HT-29 (cell line): ENCODE data around the gene TMEM92. TPM values are rescaled to one million over a fixed set of nuclear protein-coding genes. Genes with fewer than 3 reads are reported as not detected.
"Not testable (repeated sequence)": the region's sequence is repeated elsewhere in the genome, so short reads cannot be mapped to it uniquely, and the experiment has no call there.

Source experiments
- DNase-seq: peaks from one replicate; pipeline ENCODE4 v3.0.0-alpha.2; 2015; ENCODE audit warnings: low spot score
- total RNA-seq: library from RNA; depleted of rRNA; stranded (reverse); fragments of >200 nt; shearing (Covaris generic); gene quantifications from 2 replicates; pipeline ENCODE4 v1.2.3, GENCODE V29; 2014

TMEM92 gene
- total RNA-seq, 1 experiment from 2014 or later: 17.8 TPM

DNA sequence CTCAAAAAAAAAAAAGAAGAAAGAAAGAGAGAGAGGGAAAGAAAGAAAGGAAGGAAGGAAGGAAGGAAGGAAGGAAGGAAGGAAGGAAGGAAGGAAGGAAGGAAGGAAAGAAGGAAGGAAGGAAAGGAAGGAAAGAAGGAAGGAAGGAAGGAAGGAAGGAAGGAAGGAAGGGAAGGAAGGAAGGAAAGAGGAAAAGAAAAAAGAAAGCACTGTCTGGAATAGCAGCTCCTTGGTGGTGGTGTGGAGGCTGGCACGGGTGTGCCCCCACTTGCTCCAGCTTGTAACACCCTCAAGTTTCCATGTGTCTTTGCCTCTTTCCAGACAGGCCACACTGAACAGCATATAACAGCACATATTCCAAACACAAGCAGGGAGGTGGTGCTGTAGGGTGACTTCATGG lies 26.6 kb downstream of the TMEM92 start:
- not testable (repeated sequence) for DNase-seq

DNA sequence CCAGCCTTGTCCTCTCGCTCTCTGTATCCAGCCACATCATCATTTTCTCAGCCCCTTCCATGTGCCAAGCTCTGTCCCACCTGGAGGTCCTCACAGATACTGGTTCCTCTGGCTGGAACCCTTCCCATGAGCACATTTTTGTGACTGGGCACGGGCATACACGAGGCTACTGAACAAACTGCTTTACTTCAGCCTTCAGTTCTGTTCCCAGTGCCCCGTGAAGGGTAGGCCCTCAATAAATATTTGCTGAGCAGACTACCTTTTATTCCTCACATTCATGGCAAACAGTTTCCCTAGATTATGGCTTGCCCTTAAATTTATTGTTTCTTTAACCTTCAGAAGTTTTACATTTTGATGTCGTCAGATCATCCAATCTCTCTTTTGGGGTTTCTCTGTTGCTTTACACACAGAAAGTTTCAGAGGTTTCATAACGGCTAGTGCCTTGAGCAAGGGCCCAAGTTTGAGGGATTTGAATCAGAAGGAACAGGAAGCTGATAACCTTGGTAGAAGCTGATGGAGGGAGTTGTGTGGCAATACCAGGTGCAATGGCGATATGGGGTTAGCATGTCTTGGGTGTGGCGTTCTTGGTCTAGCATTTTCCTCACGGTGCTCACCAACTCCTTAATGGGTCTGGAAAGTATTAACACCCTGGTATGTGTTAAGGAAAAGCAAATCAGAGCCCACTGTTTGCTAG lies 27.8 kb downstream of the TMEM92 start:
- DNase-seq: no peak

DNA sequence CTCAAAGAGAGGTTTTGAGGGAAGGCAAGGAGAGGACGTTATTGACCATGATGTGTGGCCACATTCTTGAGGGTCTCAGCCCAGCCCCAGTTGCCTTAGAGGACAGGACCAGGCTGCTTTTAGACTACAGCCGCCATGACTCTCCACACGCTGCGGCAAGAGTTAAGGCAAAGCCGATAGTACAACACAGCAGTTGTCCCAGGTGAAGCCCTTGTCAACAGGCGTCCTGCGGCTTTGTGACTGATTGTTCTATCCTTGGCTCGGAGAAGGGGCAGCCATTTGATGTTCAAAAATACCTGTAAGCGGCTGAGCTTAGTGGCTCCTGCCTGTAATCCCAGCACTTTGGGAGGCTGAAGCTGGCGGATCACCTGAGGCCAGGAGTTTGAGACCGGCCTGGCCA lies 28.8 kb downstream of the TMEM92 start:
- no peak for DNase-seq

DNA sequence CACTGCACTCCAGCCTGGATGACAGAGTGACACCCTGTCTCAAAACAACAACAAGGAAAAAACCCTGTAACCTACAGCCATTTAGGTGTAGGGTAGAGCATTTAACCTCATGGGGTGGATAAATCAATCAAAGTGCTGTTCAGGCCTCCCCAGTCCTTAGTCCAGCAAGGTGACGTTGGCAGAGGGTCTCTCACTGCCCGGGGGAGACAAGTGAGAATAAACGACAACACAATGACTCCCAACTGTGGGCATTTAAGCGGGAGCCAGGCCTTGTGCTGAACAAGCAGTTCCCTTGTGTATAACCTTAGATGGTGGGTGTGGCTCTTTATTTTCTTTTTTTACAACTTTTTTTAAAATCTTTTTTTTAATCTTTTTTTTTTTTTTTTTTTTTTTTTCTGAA lies 29.3 kb downstream of the TMEM92 start:
- no peak for DNase-seq

DNA sequence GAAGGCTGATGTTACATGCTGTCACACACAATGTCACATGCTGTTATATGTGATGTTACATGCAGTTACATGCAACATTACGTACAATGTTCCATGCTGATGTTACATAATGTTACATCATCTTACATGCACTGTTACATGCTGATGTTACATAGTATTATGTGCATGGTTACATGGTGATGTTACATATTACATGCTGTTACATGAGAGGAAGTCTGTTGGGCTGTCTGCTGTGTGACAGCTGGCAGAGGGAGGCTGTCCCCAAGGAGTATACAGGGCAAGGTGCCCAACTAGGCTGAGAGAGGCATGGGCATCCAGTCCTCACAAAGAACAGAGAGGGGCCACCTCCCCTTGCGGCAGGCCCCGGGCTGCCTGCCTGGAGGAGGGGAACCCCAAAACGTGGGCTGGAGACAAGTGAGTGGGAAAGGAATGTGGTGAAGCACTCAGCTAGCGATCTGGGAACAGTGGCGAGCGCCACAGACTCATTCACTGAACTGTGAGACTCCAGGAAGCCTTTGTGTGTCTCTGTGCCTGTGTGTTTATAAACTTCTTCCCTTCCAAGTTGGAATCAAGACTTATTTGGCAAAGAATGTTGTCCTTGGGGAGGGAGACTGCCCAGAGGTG lies 30.6 kb downstream of the TMEM92 start:
- DNase-seq: no peak

DNA sequence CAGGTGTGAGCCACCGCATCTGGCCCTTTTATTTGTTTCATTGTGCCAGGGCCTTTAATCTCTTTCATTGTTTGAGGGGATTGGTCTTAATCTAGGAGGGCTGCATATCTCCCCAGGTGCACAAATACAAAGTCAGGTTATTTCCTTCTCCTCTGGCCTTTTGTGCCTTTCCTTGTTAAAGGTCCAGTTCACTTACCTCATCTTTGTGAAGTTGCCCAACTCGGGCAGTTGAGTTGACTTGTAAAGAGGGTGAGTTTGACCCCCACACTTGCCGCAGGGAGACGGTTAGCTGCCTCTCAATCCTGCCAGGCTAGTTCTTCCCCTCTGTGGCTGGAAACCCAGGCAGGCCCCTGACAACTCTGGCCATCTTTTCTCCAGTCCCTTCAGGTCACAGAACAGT lies 33.4 kb downstream of the TMEM92 start:
- DNase-seq: no peak

DNA sequence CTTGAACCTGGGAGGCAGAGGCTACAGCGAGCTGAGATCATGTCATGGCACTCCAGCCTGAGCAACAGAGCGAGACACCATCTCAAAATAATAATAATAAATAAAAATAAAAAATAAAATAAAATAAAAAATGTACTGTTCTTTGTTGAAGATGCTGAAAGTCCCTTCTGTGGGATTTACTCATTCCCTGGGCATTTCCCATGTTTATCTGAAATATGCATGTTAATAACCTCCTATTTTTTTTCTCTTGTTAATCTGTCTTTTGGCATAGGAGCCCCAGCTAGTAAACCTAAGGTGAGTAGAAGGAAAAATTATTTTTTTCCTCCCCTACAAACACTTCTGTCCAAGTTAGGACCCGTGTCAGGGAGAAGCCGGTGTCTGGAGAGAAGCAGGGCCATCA lies 34.4 kb downstream of the TMEM92 start:
- DNase-seq: no peak

DNA sequence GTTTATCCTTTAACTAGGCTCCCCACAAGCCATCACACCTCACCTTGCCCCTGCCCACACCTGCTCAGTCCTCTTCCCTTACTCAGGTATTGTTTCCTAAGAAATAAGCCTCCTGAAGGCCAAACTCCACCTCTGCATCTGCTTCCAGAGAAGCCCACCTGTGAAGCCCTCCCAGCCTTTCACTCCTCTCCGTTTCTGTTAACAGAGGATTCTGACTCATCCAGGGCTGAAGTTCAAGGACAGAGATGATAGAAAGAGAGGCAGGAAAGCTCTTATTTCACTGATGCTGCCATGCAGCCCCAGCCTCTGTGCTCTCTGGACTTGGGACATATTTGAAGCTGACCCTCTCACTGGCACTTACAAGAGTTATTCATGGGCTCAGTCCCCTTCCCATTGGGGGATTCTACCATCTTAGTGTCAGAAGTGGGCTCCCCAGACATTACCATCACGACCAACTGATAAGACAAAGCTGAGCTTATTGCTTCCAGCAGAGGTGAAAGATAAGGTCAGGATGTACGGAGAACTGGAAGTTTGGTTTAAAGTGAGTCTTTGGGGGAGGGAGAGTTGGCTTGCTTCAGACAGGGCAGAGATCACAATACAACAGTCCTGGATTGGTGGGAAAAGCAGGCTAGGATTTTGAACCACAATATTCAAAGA lies 36.3 kb downstream of the TMEM92 start:
- DNase-seq: no peak

DNA sequence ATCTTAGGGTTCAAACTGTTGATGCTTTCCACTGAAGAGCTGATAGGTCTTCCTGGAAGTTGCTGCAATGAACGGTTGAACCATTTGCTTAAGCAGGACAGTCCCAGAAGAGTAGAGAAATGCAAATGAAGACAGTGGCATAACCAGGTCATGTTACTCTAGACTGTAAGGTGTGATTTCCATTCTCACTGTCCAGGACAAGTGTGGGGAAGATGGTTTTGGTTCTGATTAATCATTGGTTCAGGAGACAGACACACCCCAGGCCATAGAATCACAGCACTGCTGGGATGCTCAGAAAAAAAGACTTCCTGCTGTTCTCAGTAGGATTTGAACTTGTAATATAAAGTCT lies 36.8 kb downstream of the TMEM92 start:
- no peak for DNase-seq

DNA sequence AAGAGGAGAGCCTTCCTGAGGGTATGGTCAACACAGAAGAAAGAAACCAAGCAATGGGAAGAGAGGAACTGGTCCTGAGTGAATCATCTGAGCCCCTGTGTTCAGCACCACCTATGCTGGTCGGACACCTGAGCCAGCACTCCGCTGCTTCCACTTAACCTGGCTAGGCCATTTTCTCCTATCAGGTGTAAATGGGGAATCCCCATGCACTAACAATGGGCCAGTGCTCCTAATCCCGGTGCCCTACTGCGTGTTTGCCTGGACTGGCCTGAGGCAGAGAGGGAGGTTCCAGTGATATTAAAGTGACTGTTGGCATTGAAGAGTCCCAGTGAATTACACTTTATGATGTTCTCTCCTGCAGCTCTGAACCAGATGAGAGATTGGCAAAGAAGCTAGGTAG lies 37.2 kb downstream of the TMEM92 start:
- no peak for DNase-seq

DNA sequence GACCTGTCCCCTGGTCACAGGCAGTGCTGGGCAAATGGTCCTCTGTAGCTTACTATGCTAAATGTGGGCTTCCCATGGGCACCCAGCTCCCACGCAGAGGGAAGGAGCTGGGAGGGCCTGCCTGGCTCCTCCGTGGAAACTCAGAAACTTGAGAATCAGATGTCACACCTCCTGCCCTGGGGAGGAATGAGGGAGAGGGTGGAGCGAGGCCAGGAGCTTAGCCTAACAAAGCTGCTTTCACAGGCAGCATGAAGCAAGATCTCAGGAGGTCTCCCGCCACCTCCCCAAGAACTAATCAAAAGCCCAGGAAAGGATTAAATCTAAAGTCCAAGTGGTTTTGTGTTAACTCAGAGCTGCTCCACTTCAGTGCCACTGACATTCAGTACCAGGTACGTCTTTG lies 38.0 kb downstream of the TMEM92 start:
- DNase-seq: no peak

DNA sequence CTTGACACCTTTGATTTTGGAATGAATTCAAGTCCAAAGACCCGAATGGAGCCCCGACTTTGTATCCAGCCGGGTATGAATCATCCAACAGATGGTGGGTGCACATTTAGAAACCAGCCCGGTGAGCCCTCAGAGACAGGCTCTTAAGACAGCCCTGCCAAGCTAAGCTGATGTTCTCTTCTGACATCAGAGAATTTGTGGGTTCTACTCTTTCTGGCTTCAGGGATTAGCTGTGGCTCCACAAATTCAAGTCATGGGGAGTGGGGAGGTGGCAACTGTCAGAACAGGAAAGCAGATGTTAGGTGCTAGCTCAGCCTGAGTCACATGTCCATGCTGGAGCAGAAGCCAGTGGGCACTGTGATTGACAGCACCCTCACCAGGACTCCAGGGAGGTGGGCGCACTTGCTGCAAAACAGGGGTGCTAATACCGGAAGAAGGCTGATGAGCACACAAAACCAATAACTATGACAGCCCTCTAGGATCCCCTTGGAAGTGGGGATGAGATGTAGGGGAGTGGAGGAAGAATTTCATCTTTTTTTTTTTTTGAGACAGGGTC lies 40.3 kb downstream of the TMEM92 start:
- no peak for DNase-seq

DNA sequence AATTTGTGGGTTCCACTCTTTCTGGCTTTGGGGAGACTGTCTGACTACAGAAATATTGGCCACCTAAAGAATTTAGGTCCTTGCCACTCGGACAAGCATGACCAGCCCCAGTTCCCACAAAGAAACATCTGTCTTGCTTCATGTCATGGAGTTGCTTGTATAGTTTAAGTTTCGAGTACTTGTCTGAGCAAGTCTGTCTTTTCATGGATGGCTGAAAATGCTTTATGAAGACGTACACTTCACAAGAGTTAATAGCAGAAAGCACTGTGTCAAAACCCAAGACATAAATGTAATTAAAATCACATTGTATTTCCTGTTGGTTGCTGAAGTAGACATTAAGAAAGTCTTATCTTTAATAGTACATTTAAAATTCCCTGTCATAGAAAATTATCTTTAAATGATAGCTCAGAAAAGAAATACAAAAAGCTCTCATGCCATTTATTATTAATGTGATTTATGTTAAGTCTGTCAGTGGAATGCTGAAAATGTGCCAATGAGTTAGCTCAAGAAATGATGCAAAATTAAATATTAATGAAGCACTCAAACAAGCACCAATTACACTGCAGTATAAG lies 41.8 kb downstream of the TMEM92 start:
- DNase-seq: no peak

DNA sequence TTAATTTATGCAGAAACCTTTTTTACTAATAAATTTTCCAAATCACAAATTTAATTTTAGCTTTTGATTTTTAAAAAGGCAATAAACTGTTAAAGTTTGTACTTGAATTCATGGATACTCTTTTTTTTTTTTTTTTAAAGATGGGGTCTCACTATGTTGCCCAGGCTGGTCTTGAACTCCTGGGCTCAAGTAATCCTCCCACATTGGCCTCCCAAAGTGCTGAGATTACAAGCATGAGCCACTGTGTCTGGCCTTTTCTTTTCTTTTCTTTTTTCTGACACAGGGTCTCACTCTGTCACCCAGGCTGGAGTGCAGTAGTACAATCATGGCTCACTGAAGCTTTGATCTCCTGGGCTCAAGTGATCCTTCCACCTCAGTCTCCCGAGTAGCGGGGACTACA lies 42.4 kb downstream of the TMEM92 start:
- DNase-seq: not testable (repeated sequence)

DNA sequence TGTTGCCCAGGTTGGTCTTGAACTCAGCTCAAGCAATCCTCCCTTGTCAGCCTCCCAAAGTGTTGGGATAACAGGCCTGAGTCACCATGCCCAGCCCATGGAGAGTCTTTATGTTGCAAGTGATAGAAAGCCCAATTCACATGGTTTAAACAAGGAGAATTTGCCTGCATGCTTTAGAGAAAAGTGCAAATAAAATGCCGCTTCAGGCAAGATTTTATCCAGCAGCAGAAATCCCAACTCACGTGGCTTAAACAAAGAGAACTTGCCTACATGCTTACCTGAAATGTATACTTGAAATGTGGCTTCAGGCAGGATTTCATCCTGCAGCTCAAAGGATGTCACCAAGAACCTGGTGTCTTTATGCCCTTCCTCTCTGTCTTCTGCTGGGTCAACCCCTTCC lies 42.9 kb downstream of the TMEM92 start:
- DNase-seq: no peak

DNA sequence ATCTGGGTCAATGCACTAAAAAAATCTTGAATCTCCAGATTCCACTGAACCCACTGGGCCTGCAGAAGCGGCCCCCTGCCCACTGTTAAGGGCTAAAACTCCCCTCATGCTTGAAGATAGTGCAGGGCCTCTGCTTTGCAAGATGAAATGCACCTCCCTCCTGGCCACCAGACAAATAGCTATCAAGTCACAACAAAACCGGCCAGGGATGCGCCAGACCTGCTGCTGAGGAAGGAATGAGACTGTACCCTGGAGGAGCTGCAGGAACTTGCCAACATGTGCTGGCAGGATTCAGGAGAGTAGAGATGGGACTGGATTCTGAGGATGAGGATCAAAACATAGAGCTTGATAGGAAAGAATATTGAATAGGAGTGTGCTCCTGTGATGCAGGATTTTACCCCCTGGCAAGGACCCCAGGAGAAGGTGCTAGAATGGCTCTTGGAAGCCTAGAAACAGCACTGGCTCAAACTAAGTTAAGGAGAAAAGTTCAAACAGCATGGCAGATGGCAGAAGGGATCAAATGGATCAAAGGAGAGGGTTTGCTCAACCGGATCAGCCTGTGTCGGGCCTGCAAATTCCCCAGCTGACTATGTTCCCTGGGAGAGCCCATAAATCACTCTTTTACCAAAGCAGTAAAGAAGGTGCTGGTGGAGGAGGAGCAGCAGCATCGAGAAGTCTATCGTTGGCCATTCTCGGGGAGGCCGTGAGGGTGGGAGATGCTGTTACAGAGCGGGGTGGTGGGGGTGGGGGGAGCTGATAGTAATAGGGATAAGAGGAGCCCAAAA lies 44.4 kb downstream of the TMEM92 start:
- no peak for DNase-seq

DNA sequence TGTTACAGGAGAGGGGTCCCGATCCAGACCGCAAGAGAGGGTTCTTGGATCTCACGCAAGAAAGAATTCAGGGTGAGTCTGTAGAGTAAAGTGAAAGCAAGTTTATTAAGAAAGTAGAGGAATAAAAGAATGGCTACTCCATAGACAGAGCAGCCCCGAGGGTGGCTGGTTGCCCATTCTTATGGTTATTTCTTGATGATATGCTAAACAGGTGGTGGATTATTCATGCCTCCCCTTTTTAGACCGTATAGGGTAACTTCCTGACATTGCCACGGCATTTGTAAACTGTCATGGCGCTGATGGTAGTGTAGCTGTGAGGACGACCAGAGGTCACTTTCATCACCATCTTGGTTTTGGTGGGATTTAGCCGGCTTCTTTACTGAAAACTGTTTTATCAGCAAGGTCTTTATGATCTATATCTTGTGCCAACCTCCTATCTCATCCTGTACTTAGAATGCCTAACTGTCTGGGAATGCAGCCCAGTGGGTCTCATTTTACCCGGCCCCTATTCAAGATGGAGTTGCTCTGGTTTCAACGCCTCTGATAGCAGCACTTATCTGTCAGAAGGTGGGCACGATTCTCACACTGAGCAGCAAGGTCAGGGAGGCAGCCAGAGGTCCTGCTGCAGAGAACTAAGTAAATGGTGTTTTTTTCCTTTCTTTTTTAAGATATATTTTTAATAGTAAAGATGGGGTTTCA lies 45.2 kb downstream of the TMEM92 start:
- no peak for DNase-seq

DNA sequence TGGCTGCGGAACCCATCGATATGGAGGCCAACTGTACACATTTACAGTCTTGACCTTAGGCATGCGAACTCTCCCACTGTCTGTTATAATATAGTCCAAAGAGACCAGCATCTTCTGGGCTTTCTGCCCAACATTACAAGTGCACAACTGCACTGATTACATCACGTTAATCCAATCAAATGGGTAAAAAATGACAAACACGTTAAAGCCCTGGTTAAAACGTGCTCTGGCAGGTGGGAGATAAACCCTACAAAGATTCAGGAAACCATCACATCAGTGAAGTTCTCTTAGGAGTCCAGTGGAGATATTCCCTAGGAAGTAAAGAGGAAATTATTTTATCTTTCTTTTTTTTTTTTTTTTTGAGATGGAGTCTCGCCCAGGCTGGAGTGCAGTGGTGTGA lies 48.0 kb downstream of the TMEM92 start:
- no peak for DNase-seq

DNA sequence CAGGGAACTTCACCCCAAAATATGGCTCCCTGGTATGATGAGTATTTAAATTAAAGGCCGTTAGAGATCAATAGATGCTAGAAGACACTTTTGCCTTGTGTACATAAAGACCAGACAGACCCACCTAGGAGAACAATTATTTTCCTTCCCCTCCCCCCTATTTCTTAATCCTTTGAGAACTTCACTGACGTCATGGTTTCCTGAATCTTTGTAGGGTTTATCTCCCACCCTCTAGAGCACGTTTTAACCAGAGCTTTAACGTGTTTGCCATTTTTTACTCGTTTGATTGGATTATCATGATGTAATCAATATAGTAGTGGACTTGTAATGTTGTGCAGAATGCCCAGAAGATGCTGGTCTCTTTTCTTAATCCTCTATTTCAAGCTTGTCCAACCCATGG lies 48.8 kb downstream of the TMEM92 start:
- DNase-seq: no peak

DNA sequence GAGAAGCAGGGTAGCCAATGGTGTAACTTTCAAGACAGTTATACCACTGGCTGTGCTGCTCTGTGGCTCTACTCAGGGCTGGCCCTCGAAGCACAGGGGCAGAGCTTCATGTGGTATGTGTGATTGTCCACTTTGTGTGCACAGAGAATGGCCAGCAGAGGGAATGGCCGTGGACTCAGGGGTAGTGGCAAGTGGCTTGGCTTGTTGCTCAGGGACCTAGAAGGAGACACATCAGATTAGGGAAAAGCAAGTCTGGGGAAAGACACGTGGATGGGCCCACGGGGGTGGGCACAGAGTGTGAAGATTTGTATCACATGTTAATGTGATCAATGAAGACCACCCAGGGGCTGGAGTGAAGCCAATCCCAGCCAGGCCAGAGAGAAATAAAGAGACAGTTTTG lies 51.6 kb downstream of the TMEM92 start:
- no peak for DNase-seq

DNA sequence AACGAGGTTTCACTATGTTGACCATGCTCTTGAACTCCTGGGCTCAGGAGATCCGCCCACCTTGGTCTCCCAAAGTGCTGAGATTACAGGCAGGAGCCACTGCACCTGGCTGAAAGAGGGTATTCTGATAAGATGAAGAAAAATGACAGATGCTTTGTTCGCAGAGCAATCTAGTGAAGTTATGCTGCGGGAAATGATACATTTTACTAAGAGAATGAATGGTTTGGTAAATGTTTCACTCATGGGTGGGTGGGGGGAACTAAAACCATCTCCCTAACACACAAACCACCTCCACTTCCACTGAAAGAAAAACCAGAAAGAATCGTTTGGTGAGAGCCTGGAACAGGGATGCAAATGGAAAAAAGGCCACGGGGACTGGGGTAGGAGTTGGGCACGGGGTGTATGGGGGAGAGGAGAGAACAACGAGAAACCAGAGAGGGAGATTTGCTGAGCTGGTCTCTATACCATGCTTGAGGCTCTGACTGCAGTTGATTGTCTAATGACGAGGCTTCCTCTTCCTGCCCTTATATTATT lies 52.6 kb downstream of the TMEM92 start:
- no peak for DNase-seq
